ENCODE measurements around the gene SERINC3. TPM values are rescaled to one million over a fixed set of nuclear protein-coding genes. Genes with fewer than 3 reads are reported as not detected.

The SERINC3 gene
- total RNA-seq, 1 experiment from 2014 or later = 90.1 TPM

- DNase-seq (ENCODE audit: low read depth) = no peak
Observed at GRCh38 chr20:44533928-44534327, 12.1 kb upstream of the SERINC3 start.

- DNase-seq (ENCODE audit: low read depth) = peak; percentile 54
Observed at GRCh38 chr20:44532981-44533331, 11.1 kb upstream of the SERINC3 start.

GRCh38 chr20:44532259-44532980 lies 10.6 kb upstream of the SERINC3 start:
- DNase-seq (ENCODE audit: low read depth) = no peak

- DNase-seq (ENCODE audit: low read depth) = no peak
Observed at GRCh38 chr20:44528309-44528708, 6.4 kb upstream of the SERINC3 start.

- DNase-seq (ENCODE audit: low read depth) = no peak
Observed at GRCh38 chr20:44527716-44528199, 5.9 kb upstream of the SERINC3 start.

- DNase-seq (ENCODE audit: low read depth) = peak; percentile 73
Observed at GRCh38 chr20:44526129-44526528, 4.3 kb upstream of the SERINC3 start.

- no peak for DNase-seq (ENCODE audit: low read depth)
Observed at GRCh38 chr20:44523746-44524145, 1.9 kb upstream of the SERINC3 start.

GRCh38 chr20:44522841-44523240 lies 971 bp upstream of the SERINC3 start:
- DNase-seq (ENCODE audit: low read depth) = no peak

- no peak for DNase-seq (ENCODE audit: low read depth)
Observed at GRCh38 chr20:44520881-44521280, 989 bp downstream of the SERINC3 start.

- no peak for DNase-seq (ENCODE audit: low read depth)
Observed at GRCh38 chr20:44518248-44518647, 3.6 kb downstream of the SERINC3 start.

GRCh38 chr20:44517454-44517853 lies 4.4 kb downstream of the SERINC3 start:
- DNase-seq (ENCODE audit: low read depth) = no peak

- no peak for DNase-seq (ENCODE audit: low read depth)
Observed at GRCh38 chr20:44516491-44516890, 5.4 kb downstream of the SERINC3 start.

- DNase-seq (ENCODE audit: low read depth) = no peak
Observed at GRCh38 chr20:44513871-44514270, 8.0 kb downstream of the SERINC3 start.

GRCh38 chr20:44509762-44510161 lies 12.1 kb downstream of the SERINC3 start:
- no peak for DNase-seq (ENCODE audit: low read depth)

- DNase-seq (ENCODE audit: low read depth) = no peak
Observed at GRCh38 chr20:44504402-44505307, 17.2 kb downstream of the SERINC3 start.

- DNase-seq (ENCODE audit: low read depth) = no peak
Observed at GRCh38 chr20:44502968-44503367, 18.9 kb downstream of the SERINC3 start.

GRCh38 chr20:44501448-44501847 lies 20.4 kb downstream of the SERINC3 start:
- DNase-seq (ENCODE audit: low read depth) = peak; percentile 47

- DNase-seq (ENCODE audit: low read depth) = no peak
Observed at GRCh38 chr20:44500221-44500620, 21.6 kb downstream of the SERINC3 start.

- DNase-seq (ENCODE audit: low read depth) = no peak
Observed at GRCh38 chr20:44497761-44498160, 24.1 kb downstream of the SERINC3 start.

- DNase-seq (ENCODE audit: low read depth) = peak; percentile 93
Observed at GRCh38 chr20:44496976-44497375, 24.9 kb downstream of the SERINC3 start.

- DNase-seq (ENCODE audit: low read depth) = peak; percentile 99
Observed at GRCh38 chr20:44495802-44496481, 25.9 kb downstream of the SERINC3 start.

GRCh38 chr20:44495257-44495656 lies 26.6 kb downstream of the SERINC3 start:
- DNase-seq (ENCODE audit: low read depth) = peak; percentile 69
